Endometrium (tissue), 2 donors: ENCODE results near the gene RPP40.
"Not testable (repeated sequence)": the region's sequence is repeated elsewhere in the genome, so short reads cannot be mapped to it uniquely, and the experiment has no call there.

ENCODE experiments used
- FAIRE-seq: peaks from 2 replicates; lab custom pipeline; 2012; peaks lifted over from hg19 to GRCh38; lab: Jason Lieb, UNC
- donor health status: control.
- donor health status: control.

RPP40 gene

GRCh38 chr6:5014072-5014561, 10.3 kb upstream of the RPP40 start:
- FAIRE-seq, result no peak

GRCh38 chr6:5012519-5012918, 8.7 kb upstream of the RPP40 start:
- peak; percentile 87 for FAIRE-seq

GRCh38 chr6:5011346-5011745, 7.5 kb upstream of the RPP40 start:
- FAIRE-seq, result no peak

GRCh38 chr6:5007531-5007930, 3.7 kb upstream of the RPP40 start:
- no peak for FAIRE-seq

DNA sequence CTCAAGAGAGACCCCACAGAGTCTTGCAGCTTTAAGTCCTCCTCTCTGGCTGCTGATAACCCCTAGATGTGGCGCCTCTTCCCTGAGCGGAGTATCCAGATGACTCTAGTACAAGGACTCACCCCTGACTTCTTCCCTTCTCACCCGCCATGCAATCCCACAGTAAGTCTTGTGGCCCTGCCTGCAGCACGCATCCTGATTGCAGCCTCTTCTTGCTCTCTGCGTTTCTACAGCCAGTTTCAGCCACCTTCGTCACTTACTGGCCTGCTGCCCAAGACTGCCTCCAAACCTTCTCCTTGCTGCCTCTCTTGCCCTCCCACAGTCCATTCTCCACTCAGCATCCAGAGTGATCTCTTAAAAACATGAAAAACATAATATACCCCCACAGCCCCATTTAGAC, 2.4 kb upstream of the RPP40 start:
- FAIRE-seq, result no peak

GRCh38 chr6:5005038-5005433, 1.2 kb upstream of the RPP40 start:
- not testable (repeated sequence) for FAIRE-seq

GRCh38 chr6:5004373-5005037, 668 bp upstream of the RPP40 start:
- no peak for FAIRE-seq

DNA sequence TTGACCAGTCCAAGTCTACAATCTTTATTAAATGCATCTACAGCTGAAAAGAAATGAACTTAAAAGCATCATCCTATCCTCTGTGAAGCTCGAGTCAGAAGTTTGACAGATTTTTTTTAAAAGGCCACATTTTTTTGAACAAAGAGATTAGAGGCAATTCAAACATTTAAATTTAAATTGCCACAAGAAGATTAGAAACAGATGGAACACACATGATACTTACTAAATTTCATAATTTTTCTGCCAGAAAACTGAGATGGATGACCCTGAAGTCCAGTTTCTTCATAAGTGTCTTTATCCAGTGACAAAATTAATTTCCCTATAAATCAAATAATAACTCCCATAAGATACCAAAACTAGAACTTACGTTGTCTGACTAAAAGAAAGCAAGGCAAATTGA, 4.3 kb downstream of the RPP40 start:
- no peak for FAIRE-seq

- FAIRE-seq, result no peak
Observed at GRCh38 chr6:4997862-4998261, 6.0 kb downstream of the RPP40 start.

DNA sequence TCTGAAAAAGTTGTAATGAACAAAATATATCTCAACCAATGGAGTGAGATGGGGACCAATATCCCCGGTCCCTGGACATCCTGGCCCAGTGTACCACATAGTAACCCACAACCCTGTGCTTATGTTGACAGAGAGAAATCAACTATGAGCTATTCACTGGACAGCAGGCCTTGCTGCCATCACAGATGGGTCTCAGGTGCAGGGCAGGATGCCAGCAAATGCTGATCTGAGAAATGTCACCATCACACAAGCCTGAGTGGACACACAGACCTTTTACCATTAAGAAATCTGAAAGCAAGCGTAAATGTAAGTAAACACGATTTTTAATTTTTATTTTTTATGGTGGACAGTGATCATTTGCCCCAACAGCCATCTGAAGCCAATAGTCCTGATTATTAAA, 9.1 kb downstream of the RPP40 start:
- no peak for FAIRE-seq

DNA sequence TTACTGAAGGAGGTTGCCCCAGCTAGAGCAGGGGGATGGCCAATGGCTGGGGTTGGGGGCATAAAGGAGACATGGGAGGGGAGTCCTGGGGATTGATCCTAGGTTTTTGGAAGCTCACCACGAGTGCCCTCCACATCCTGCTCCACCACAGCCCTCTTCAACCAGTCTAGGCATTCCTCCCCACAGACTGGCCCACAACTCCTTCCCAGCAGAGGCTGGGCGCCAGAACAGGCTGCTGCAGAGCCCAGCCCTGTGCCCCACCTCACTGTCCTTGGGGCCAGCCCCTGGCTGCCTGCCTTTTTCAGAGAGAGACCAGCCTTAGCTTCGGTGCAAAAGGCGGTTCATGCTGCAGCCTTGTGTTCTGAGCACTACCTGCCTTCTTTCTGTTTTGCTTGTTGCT, 16.4 kb downstream of the RPP40 start:
- FAIRE-seq, result no peak

DNA sequence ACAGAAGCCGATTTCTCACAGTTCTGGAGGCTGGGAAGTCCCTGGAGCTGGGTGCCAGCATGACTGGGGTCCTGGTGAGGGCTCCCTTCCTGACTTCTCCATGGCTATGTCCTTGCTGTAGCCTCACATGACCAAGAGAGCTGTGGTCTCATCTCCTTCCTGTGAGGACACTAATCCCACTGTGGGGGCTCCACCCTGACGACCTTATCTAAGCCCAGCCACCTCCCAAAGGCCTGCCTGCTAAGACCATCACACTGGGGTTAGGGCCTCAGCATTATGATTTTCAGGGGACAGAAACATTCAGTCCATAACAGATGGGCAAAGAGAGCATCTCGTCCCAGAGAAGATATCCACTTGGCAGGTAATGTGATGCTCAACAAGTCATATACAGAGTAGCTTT, 16.8 kb downstream of the RPP40 start:
- no peak for FAIRE-seq

- no peak for FAIRE-seq
Observed at GRCh38 chr6:4983322-4983721, 20.5 kb downstream of the RPP40 start.

GRCh38 chr6:4981761-4982160, 22.1 kb downstream of the RPP40 start:
- no peak for FAIRE-seq

DNA sequence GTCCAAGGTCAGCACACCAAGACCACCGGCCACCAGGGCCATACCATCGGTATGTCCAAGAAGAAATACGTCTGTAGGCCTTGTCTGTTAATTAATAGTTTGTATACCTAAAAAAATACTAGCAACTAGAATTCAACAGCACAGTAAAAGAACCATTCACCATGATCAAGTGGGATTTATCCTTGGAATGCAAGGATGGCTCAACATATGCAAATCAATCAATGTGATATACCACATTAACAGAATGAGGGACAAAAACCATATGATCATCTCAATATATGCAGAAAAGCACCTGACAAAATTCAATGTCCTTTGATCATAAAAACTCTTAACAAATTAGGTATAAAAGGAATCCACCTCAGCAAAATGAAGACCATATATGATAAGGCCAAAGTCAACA, 24.4 kb downstream of the RPP40 start:
- FAIRE-seq, result no peak

GRCh38 chr6:4977468-4977867, 26.4 kb downstream of the RPP40 start:
- FAIRE-seq, result no peak

DNA sequence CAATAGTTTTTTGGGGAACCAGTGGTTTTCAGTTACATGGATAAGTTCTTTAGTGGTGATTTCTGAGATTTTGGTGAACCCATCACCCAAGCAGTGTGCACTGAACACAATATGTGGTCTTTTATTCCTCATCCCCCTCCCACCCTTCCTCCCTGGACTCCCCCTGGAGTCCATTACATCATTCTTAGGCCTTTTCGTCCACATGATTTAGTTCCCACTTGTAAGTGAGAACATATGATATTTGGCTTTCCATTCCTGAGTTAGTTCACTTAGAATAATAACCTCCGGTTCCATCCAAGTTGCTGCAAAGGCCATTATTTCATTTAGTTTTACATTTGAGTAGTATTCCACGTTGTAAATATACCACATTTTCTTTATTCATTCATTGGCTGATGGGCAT, 28.3 kb downstream of the RPP40 start:
- FAIRE-seq, result no peak

DNA sequence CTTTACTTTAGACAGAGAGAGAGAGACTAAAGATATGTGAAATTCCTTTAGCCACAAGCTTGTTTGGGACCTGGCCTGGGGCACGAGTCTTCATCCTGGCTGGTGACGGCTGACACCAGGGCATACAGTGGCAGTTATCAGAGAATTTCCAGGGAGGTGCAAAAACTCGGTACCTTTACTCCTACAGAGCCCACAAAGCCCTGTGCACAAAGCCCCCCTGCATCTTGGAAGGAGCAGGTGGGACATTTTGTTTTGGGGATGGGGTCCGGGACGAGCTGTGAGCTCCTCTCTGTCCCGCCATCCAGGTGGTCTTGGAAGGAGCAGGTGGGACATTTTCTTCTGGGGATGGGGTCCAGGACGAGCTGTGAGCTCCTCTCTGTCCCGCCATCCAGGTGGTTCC, 28.9 kb downstream of the RPP40 start:
- FAIRE-seq, result no peak

GRCh38 chr6:4973982-4974745, 29.7 kb downstream of the RPP40 start:
- no peak for FAIRE-seq

DNA sequence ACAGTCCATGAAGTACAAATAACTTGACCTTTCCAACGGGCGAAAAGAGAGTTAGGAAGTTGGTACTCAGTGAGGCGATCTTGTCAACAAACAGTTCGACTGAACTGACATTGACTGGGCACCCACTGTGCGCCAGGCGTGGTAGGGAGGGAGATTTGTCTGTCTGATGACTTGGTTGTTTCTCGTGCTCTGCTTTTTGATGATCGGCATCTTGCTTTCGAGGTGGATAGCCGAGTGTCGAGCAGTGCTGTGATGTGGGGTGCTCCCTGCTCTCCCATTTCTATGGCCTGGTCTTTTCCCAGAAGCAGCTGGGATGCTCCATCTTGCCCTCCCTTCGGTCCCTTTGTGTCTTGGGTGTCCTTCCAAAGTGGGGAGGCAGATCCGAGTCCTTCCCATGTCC, 30.4 kb downstream of the RPP40 start:
- FAIRE-seq, result no peak

- FAIRE-seq, result no peak
Observed at GRCh38 chr6:4972438-4972837, 31.4 kb downstream of the RPP40 start.

DNA sequence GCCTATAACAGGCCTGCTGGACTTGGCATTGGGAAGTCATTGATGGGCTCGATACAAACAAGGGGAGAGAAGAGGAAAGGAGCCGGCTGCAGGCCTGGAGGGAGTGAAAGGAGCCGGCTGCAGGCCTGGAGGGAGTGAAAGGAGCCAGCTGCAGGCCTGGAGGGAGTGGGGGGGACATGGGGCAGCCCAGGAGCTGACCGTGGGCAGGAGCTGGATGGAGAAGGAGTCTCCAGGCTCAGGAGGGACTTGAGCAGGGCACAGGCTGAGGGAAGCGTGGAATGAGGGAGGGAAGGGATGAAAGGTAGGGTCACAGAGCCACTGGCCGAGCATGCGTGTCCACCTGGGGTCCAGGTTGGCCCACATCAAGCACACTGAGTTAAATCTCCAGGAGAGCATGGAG, 32.0 kb downstream of the RPP40 start:
- FAIRE-seq, result no peak

GRCh38 chr6:4970739-4971395, 33.0 kb downstream of the RPP40 start:
- no peak for FAIRE-seq
